Measurements from ENCODE around the gene TNP2.
A peak's percentile ranks its signal among the peaks of the same experiment; 100 is the strongest.

The TNP2 gene

DNA sequence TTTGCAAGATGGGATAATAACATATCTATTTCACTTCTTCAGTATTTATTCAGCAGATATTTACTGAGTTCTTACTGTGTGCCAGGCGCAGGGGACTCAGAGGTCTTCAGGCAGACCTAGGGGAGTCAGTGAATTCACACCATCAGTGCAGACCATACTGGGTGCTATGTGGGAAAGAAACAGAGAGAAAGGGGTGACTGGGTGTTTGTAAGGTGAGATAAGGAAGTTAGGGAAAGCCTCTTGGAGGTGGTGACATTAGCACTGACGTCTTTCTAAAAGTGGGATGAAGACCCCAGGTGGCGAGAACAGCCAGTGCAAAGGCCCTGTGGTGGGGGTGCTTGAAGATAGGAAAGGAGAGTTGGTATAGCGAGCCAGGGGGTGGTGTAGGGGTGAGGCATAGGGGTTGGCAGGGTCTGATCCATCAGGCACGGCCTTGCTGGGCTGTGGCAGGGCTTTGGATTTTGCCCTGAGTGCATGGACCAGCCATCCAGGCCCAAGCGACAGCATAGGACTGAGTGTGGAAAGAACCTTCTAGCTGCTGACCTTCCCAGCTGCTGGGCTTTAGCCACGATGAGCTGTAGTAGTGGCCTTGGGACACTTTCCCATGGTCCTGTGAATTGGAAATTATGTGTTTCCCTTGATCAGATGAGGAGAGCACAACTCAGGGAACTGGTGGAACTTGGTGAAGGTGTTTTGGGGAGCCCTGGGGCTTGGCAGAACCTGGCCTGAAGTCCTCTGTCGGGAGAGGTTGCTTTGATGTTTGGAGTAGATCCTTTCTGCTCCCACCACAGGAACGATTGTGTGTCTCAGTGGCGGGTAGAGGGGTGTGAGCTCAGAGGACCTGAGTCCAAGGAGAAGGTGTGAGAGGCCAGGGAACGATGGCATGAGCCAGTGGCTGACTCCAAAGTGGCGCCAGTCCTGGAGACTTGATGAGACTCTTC, 9.2 kb downstream of the TNP2 start:
- no peak for DNase-seq (ENCODE audit: low read depth)
- no peak overlapping the region for H3K4me3 ChIP-seq (ENCODE audit: low read depth, low read length)
- TF ChIP-seq, protein P1, sequence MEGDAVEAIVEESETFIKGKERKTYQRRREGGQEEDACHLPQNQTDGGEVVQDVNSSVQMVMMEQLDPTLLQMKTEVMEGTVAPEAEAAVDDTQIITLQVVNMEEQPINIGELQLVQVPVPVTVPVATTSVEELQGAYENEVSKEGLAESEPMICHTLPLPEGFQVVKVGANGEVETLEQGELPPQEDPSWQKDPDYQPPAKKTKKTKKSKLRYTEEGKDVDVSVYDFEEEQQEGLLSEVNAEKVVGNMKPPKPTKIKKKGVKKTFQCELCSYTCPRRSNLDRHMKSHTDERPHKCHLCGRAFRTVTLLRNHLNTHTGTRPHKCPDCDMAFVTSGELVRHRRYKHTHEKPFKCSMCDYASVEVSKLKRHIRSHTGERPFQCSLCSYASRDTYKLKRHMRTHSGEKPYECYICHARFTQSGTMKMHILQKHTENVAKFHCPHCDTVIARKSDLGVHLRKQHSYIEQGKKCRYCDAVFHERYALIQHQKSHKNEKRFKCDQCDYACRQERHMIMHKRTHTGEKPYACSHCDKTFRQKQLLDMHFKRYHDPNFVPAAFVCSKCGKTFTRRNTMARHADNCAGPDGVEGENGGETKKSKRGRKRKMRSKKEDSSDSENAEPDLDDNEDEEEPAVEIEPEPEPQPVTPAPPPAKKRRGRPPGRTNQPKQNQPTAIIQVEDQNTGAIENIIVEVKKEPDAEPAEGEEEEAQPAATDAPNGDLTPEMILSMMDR (conservative IDR thresholded peaks at IDR 0.05; ENCODE audit: low read depth, low read length) = no peak

DNA sequence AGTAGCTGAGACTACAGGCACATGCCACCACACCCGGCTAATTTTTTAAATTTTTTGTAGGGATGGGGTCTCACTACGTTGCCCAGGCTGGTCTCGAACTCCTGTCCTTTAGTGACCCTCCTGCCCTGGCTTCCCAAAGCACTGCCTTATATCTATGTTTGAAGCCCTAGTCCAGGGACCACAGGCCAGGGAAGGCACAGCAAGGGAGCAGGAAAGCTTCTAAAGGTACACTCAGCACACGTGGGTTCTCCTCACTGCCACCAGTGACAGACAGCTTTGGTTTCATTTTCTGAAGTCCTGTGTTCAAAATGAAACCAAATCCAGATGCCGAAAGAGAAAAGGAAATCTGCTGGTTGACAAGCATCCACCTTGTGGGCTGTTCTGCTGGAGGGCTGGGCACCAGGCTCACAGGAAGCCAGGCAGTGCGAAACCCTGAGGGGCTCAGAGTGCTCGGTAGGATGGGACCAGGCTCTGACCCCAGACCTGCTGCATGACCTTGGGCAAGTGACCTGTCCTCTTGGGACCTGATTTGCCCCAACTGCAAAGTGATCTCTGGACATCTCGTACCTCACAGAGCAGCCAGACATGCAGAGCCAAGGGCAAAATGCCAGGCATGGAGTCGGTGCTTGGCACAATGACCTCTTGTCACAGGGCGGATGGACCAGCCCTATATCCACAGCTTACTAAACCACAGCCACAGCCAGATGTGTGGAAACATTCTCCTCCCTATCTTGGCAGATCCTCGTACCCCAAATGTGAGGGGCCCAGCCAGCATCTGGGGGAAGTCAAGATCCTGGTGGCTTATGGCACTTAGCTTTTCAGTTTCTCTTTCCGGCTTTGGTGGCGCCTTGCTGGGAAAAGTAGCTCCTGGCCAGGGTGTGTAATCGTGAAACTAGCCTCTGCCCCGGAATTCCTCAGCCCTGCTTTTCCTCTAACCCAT, 10.3 kb downstream of the TNP2 start:
- TF ChIP-seq, protein P1 (conservative IDR thresholded peaks at IDR 0.05; ENCODE audit: low read depth, low read length) = no peak
- H3K4me3 ChIP-seq (ENCODE audit: low read depth, low read length) = no peak overlapping the region
- DNase-seq (ENCODE audit: low read depth) = peak; percentile 37

DNA sequence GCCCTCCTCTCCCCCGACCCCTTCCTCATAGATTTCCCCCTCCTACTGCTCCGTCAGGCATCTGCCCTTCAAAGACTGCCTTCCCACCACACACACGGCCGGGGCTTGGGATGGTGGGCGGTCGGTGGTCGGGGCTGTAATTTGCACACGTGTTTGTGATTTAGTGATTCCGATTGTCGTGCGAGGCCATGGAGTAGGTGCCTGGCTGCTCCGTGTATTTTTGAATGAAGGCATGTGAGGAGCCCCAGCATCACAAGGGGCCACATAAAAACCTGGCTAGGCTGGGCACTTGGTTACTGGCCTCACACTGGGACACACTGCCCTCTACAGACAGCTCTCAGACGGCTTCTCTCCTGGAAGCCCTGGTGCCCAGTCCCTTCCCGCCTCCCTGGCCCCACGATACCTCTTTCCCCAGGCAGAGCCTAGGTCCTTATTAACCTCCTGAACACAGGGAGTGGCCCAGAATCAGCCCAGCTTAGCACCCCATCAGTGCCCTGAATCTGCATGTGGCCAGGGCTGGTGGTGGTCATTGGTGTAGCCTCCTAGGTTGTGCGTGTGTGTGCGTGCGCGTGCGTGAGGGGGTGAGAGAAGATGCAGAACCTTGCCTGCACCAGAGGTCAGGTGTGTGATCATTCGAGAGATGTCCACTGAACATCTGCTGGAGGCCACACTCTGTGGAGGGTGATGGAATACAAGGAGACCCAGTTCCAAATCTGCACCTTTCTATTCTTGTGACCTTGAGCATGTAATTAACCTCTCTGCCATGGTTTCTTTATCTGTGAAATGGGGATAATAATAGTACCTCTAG, 11.8 kb downstream of the TNP2 start:
- DNase-seq (ENCODE audit: low read depth) = peak; percentile 90
- peak overlapping the region; percentile 84 for H3K4me3 ChIP-seq (ENCODE audit: low read depth, low read length)
- TF ChIP-seq, protein P1 (conservative IDR thresholded peaks at IDR 0.05; ENCODE audit: low read depth, low read length) = peak; percentile 88

DNA sequence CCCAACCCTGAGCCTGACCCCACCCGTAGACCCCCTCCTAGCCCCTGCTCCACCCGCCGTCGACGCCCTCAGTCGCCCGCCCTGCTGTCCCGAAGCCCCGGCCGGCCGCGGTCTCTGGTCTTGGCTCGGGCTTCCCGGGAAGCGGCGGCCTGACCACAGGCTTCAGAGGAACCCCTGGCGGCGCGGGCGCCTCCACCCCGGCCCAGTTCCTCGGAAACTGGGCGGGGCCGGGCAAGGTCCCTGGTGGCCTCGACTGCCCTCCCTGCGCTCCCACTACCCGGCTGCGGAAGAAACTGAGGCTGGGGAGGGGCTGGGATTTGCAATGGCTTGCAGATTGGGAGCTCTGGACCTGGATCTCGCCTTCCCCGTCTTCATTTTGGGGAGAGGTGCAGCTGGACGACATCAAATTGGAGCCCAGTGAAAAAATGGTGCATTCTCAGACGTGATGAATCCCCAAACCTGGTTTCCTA, 12.4 kb downstream of the TNP2 start:
- H3K4me3 ChIP-seq (ENCODE audit: low read depth, low read length) = peak overlapping the region; percentile 84
- TF ChIP-seq, protein P1 (conservative IDR thresholded peaks at IDR 0.05; ENCODE audit: low read depth, low read length) = no peak
- peak; percentile 31 for DNase-seq (ENCODE audit: low read depth)

DNA sequence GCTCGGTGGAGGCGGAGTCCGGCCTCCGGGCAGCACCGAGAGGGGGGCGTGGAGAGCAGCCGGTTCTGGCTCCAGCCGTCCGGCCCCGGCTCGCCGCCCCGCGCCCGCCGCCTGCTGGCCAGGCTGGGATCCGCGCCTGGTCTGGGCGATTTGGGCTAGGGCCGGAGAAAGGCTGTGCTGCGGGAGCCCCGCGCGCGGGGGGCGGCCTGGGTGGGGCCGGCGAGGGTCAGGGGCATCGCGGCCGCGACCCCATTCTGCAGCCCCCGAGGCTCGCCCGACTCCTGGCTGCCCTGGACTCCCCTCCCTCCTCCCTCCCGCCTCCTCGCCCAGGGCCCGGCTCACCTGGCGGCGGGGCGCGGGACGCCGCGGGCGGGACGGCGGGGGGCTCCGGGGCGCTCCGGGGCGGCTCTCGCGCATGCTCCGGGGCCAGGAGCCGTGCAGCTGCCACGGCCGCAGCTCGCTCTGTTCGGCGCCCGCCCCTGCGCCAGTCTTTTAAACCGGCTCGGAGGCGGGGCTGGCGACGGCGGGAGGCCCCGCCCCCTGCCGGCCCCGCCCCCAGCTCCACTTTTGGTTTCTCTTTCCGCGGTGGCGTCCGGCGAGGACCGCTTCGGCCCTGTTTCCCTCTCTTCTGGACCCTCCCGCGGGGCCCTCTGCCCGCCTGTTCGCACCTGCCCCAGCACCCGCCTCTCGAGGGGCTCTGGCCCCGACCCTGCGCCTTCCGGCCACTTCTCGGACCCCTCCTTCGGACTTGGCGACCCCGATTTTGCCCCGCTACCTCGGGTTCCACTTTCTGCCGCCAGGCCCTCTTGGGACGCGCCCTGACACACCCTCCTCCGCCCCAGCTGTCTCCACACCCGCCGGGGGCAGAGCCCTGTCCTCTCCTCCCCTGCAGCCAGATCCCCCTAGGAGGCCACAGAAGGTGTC, 13.1 kb downstream of the TNP2 start, which contains the start of gene SOCS1:
Gene SOCS1 (minus strand): TSS at position 468 of the 924 bp plus-strand sequence. CDS start 726 bp downstream, outside the sequence.
- peak within 1 kb of the TSS; percentile 84 for H3K4me3 ChIP-seq (ENCODE audit: low read depth, low read length)
- peak; percentile 90 for DNase-seq (ENCODE audit: low read depth)
- TF ChIP-seq, protein P1 (conservative IDR thresholded peaks at IDR 0.05; ENCODE audit: low read depth, low read length) = peak; percentile 54

All from choroid plexus epithelial cell (primary cell).